ENCODE data around the gene PMEPA1.

PMEPA1 gene

DNA sequence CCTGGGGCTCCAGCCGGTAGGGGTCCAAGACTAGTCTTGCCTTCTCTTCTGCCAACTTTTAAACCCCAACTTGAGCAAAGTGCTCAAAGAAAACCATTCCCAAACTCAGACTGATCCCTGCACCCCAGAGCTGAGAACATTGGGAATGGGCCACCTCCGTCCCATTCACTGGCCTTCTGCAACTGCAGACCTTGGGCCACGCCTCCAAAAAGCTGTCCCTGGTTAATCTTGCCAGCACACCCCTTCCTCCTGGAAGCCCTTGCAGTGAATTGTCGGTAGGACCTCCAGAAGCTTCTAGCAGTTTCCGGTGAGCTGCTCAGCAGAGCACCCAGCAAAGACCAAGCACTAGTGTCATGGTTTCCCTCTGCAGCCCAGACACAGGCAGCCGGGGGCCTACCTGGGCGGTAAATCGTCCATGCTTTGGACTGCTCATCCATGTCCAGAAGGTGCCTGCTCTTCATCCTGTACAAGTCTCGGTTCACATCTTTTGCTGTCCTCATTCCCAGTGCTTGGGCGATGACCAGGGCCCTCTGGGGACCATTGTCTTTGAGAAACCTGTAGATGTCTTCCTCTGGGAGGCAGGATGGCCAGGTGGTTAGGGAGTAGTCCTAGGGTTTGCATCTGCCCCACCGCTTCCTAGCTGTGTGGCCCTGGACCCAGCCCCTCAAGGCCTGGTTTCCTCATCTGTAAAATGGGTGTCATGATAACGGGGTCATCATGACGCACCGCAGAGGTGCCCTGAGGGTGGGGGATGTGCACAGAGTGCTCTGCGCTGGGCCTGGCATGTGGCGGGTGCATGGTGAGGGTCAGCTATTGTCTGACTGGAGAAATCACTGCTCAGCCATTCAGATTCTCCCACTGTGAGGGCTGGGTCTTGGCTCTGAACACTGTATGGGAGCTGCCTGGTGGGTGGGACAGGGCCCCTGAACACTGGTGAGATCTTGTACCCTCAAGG, 95.0 kb downstream of the PMEPA1 start:
- H3K27ac ChIP-seq, result no peak overlapping the region
- H3K4me3 ChIP-seq, result no peak overlapping the region
- TF ChIP-seq, protein P1, sequence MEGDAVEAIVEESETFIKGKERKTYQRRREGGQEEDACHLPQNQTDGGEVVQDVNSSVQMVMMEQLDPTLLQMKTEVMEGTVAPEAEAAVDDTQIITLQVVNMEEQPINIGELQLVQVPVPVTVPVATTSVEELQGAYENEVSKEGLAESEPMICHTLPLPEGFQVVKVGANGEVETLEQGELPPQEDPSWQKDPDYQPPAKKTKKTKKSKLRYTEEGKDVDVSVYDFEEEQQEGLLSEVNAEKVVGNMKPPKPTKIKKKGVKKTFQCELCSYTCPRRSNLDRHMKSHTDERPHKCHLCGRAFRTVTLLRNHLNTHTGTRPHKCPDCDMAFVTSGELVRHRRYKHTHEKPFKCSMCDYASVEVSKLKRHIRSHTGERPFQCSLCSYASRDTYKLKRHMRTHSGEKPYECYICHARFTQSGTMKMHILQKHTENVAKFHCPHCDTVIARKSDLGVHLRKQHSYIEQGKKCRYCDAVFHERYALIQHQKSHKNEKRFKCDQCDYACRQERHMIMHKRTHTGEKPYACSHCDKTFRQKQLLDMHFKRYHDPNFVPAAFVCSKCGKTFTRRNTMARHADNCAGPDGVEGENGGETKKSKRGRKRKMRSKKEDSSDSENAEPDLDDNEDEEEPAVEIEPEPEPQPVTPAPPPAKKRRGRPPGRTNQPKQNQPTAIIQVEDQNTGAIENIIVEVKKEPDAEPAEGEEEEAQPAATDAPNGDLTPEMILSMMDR (IDR thresholded peaks at IDR 0.05), result no peak
- DNase-seq (ENCODE audit: low spot score), result peak; percentile 62

DNA sequence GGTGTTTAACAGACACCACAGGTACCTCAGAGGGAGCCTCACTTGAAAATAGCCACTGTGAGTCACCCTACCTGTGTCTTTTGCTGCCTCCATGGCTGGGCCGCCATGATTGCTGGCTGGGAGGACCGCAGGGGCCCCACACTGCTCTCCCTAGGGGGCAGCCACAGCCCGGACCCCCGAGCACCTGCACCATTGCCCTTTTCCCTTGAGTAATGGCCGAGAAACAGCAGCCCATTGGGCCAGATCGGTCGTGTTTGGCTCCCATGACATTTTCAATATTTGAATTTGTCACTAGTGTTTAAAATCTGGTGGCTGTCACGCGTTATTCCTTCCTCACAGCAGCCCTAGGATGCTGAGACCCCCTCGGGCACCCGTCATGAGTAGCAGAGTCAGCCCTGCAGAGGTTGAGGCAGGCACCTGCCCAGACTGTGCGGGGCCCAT, 96.3 kb downstream of the PMEPA1 start:
- Histone ChIP-seq H3K27ac (no peak overlapping the region), H3K4me3 (no peak overlapping the region)
- TF ChIP-seq, protein P1 (IDR thresholded peaks at IDR 0.05), result no peak
- peak; percentile 56 for DNase-seq (ENCODE audit: low spot score)

DNA sequence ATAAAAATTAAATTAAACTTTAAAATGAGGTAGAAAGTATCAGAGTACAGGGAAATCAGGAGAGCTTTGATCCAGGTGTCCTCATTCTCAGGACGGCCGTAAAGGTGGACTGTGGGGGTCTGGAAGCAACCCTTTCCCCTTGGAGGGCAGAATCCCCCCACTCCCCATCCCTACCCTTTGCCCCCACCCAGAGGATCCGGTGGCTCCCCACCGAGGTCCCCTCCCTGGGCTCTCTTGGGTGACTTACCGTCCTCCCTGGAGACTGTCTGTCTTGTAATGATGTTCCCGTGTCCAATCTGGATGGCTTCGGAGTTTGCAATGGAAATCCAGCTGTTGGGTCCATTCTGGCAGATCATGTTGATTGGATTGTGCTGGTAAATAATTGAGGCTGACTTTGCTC, 96.9 kb downstream of the PMEPA1 start:
- peak; percentile 36 for DNase-seq (ENCODE audit: low spot score)
- Histone ChIP-seq H3K27ac (no peak overlapping the region), H3K4me3 (no peak overlapping the region)
- TF ChIP-seq, protein P1 (IDR thresholded peaks at IDR 0.05), result no peak

DNA sequence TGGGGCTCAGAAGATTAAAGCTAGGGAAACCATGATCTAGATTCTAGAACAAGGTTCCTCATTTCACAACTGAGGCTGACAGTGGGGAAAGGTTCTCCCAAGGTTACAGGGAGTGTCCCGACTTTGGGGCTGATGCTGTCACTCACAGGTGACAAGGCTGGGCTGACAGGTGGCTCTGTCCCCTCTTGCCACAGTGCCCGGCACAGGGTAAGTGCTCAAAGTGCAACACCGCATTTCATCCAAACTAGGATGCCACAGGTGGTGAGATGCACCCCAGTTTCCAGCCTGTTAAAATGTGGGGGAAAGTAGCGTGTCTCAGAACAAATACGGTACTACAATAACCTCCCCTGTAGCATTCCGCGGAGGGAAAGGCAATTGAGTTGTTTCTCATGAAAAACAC, 97.4 kb downstream of the PMEPA1 start:
- no peak overlapping the region for H3K4me3 ChIP-seq
- DNase-seq (ENCODE audit: low spot score), result peak; percentile 28
- H3K27ac ChIP-seq, result no peak overlapping the region
- TF ChIP-seq, protein P1 (IDR thresholded peaks at IDR 0.05), result no peak

DNA sequence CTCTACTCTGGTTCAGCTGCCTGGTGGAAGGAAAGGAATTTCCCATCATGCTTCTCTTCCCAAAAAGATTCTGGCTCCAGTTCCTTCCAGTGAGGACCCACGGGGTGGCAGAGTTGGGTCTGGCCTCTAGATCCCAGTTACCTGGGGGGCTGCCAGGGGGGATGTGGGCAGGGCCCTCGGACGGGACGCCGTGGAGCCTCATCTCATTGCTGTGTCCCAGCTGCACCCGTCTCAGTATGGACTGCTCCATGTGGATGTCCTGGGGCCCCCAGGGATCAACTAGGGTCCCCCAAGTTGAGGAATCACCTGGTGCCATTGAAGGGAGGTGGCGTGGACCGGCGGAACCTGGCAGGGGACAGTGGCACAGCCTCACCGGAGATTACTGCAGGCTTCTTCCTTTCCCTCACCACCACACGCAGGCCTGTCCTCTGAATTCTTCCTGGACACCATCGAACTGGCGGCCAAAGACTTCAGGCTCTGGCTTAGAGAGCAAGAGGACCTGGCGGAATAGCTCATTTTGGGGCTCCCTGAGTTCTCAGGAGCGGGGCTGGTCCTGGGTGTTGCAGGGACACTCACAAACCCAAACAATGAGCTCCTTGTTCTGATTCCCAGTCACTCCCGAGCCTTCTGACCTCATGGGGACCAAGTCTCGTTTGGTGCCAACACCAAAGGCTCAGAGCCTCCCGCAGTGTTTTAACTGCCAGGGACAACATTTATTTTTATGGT, 98.1 kb downstream of the PMEPA1 start:
- DNase-seq (ENCODE audit: low spot score), result no peak
- H3K27ac ChIP-seq, result no peak overlapping the region
- TF ChIP-seq, protein P1 (IDR thresholded peaks at IDR 0.05), result no peak
- no peak overlapping the region for H3K4me3 ChIP-seq

DNA sequence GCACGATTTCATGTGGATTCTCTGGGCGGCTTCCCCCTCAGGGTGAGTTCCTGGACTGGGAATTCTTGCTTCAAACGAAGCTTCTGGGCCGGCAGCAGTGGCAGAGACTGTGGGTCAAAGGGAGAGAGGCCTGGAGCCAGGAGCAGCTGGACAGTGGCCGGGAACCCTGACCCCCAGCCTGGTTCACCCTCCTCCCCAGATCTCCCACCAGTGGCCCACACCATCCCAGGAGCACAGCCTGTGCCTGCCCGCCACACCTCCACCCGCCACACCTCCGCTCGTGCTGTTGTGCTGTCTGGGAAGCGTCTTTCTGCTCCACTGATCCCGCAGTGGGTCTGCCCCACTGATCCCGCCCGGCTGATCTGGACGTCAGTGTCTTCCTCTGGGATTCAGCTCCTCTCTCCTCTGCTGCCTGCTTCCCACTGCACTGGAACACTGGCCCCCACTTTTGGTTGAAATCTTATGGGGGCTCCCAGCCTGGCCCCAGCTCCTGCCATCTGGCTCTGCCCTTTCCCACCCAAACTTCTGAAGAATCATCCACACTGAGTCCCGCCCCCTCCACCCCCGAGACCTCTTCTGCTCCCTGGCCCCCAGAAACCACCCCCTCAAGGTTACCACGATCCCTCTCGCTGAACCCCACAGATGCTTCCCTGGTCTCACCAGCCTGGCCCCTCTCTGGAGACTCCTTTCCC, 99.4 kb downstream of the PMEPA1 start:
- TF ChIP-seq, protein P1 (IDR thresholded peaks at IDR 0.05), result no peak
- no peak for DNase-seq (ENCODE audit: low spot score)
- no peak overlapping the region for H3K4me3 ChIP-seq
- H3K27ac ChIP-seq, result no peak overlapping the region

Data from coronary artery (tissue), 2 donors.